MM.1S (cell line): ENCODE results near the gene PHF21A.

Source experiments
- DNase-seq: peaks from one replicate; pipeline ENCODE4 v3.0.0-alpha.2; 2015
- H2AFZ ChIP-seq: fragments of 300-600 bp; sonication (generic); 2 replicates; pipeline ENCODE4 v1.6.0; 2016; ENCODE audit warnings: antibody characterized with exemption, low read length
- H3F3A ChIP-seq: fragments of 300-600 bp; sonication (generic); 2 replicates; pipeline ENCODE4 v1.6.1; 2016; ENCODE audit warnings: mild to moderate bottlenecking, antibody characterized with exemption, low read length, moderate library complexity, mixed read lengths; ENCODE audit not compliant: insufficient read depth
- H3K27ac ChIP-seq: fragments of 300-600 bp; sonication (generic); 2 replicates; pipeline ENCODE4 v1.5.1; 2016; ENCODE audit warnings: mild to moderate bottlenecking, low read length
- H3K27me3 ChIP-seq: fragments of 300-600 bp; sonication (generic); replicated peaks from 2 replicates; pipeline ENCODE4 v1.6.0; 2016; ENCODE audit warnings: low read length; ENCODE audit not compliant: insufficient read depth
- H3K36me3 ChIP-seq: fragments of 300-600 bp; sonication (generic); replicated peaks from 2 replicates; pipeline ENCODE4 v1.6.1; 2016; ENCODE audit warnings: mild to moderate bottlenecking, low read length, mixed read lengths; ENCODE audit not compliant: insufficient read depth
- H3K4me1 ChIP-seq: fragments of 300-600 bp; sonication (generic); 2 replicates; pipeline ENCODE4 v1.6.1; 2016; ENCODE audit warnings: low read length, mixed read lengths
- H3K4me2 ChIP-seq: fragments of 300-600 bp; sonication (generic); 2 replicates; pipeline ENCODE4 v1.6.0; 2016; ENCODE audit warnings: low read depth, low read length
- H3K4me3 ChIP-seq: fragments of 300-600 bp; sonication (generic); 2 replicates; pipeline ENCODE4 v1.5.1; 2016; ENCODE audit warnings: low read length, mixed read lengths
- H3K79me2 ChIP-seq: fragments of 300-600 bp; sonication (generic); 2 replicates; pipeline ENCODE4 v1.6.1; 2016; ENCODE audit warnings: mixed run types, low read length, mixed read lengths
- H3K9ac ChIP-seq: fragments of 300-600 bp; sonication (generic); 2 replicates; pipeline ENCODE4 v1.6.1; 2016; ENCODE audit warnings: low read length, mixed read lengths
- H3K9me2 ChIP-seq: fragments of 300-600 bp; sonication (generic); replicated peaks from 2 replicates; pipeline ENCODE4 v1.6.1; 2016; ENCODE audit warnings: mild to moderate bottlenecking, low read length, mixed read lengths; ENCODE audit not compliant: insufficient read depth
- H3K9me3 ChIP-seq: fragments of 300-600 bp; sonication (generic); replicated peaks from 2 replicates; pipeline ENCODE4 v1.6.1; 2016; ENCODE audit warnings: mild to moderate bottlenecking, low read length, mixed read lengths; ENCODE audit not compliant: insufficient read depth
- H4K20me1 ChIP-seq: fragments of 300-600 bp; sonication (generic); 2 replicates; pipeline ENCODE4 v1.6.1; 2016; ENCODE audit warnings: mild to moderate bottlenecking, low read length, moderate library complexity, mixed read lengths; ENCODE audit not compliant: insufficient read depth
- EZH2 ChIP-seq: fragments of 300-600 bp; sonication (generic); optimal IDR thresholded peaks from 2 replicates; pipeline ENCODE3; 2017; ENCODE audit warnings: low read depth, mild to moderate bottlenecking, antibody characterized with exemption, low read length, mixed read lengths
- EZH2phosphoT487 ChIP-seq: fragments of 300-600 bp; sonication (generic); IDR thresholded peaks from 2 replicates; pipeline ENCODE4 v1.6.1; 2018; ENCODE audit warnings: antibody characterized with exemption, low read length
- TF ChIP-seq, protein P1 (sequence below): fragments of 300-600 bp; sonication (generic); IDR thresholded peaks from 2 replicates; pipeline ENCODE4 v1.5.1; 2016; ENCODE audit warnings: antibody characterized with exemption, low read length, mixed read lengths

The PHF21A gene

DNA sequence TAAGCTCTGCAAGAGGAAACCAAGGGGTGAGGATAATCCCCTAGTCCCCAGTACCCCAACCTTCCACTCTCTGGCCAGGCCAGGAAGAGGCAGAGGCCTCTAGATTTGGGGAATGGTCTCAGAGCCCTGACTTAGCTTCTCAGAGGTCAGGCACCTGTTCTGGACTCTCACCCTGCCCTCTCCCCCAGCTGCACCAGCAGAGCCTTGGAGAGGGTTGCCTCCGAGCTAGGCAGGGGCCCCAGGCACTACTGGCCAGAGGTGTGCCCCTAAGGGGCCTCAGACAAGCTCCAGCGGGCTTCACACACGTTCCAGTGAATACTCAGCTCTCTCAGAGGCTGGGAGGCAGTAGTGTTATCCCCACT lies 222.2 kb downstream of the PHF21A start:
- DNase-seq, result no peak
- H3K79me2 ChIP-seq, result no peaks in the 10 kb centered on the region
- no peaks in the 10 kb centered on the region for H3K9me3 ChIP-seq
- H3K36me3 ChIP-seq, result no peaks in the 10 kb centered on the region
- H3K27me3 ChIP-seq, result peaks cover 59% of the 10 kb centered on the region
- no peaks in the 10 kb centered on the region for H4K20me1 ChIP-seq
- TF ChIP-seq EZH2 (no peak), EZH2phosphoT487 (no peak)
- TF ChIP-seq, protein P1, sequence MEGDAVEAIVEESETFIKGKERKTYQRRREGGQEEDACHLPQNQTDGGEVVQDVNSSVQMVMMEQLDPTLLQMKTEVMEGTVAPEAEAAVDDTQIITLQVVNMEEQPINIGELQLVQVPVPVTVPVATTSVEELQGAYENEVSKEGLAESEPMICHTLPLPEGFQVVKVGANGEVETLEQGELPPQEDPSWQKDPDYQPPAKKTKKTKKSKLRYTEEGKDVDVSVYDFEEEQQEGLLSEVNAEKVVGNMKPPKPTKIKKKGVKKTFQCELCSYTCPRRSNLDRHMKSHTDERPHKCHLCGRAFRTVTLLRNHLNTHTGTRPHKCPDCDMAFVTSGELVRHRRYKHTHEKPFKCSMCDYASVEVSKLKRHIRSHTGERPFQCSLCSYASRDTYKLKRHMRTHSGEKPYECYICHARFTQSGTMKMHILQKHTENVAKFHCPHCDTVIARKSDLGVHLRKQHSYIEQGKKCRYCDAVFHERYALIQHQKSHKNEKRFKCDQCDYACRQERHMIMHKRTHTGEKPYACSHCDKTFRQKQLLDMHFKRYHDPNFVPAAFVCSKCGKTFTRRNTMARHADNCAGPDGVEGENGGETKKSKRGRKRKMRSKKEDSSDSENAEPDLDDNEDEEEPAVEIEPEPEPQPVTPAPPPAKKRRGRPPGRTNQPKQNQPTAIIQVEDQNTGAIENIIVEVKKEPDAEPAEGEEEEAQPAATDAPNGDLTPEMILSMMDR, result no peak
- no peak overlapping the region for H3K9ac ChIP-seq
- no peak overlapping the region for H3K4me3 ChIP-seq
- H3K4me1 ChIP-seq, result no peaks in the 10 kb centered on the region
- no peaks in the 10 kb centered on the region for H3F3A ChIP-seq
- no peaks in the 10 kb centered on the region for H3K9me2 ChIP-seq
- H2AFZ ChIP-seq, result no peak overlapping the region
- no peak overlapping the region for H3K4me2 ChIP-seq
- no peak overlapping the region for H3K27ac ChIP-seq

DNA sequence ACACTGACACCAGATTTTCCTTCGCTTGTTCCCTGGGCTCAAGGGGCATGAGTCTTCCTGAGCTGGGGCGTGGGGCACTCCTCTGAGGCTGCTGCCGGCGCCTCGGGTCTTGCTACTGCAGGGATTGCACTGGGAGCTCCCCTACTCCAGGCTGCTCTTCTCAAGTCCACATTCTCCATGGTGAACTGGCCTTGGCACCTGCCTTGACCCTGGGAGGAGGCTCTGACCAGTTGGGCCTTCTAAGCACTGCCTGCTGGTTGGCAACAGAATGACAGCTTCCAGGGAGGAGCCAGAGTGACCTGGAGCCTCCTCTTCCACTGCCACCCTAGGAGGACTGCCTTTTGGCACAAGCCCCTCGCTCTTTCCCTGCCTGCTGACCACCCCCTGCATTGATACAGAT lies 223.7 kb downstream of the PHF21A start:
- no peaks in the 10 kb centered on the region for H4K20me1 ChIP-seq
- no peak overlapping the region for H2AFZ ChIP-seq
- TF ChIP-seq, protein P1, result no peak
- no peak for TF ChIP-seq EZH2phosphoT487
- H3K4me2 ChIP-seq, result no peak overlapping the region
- no peak for DNase-seq
- H3K79me2 ChIP-seq, result no peaks in the 10 kb centered on the region
- H3K9me3 ChIP-seq, result no peaks in the 10 kb centered on the region
- no peaks in the 10 kb centered on the region for H3K9me2 ChIP-seq
- no peak overlapping the region for H3K27ac ChIP-seq
- no peak overlapping the region for H3K4me3 ChIP-seq
- H3K36me3 ChIP-seq, result no peaks in the 10 kb centered on the region
- H3K4me1 ChIP-seq, result no peaks in the 10 kb centered on the region
- H3K27me3 ChIP-seq, result peaks cover 54% of the 10 kb centered on the region
- no peaks in the 10 kb centered on the region for H3F3A ChIP-seq
- H3K9ac ChIP-seq, result no peak overlapping the region

DNA sequence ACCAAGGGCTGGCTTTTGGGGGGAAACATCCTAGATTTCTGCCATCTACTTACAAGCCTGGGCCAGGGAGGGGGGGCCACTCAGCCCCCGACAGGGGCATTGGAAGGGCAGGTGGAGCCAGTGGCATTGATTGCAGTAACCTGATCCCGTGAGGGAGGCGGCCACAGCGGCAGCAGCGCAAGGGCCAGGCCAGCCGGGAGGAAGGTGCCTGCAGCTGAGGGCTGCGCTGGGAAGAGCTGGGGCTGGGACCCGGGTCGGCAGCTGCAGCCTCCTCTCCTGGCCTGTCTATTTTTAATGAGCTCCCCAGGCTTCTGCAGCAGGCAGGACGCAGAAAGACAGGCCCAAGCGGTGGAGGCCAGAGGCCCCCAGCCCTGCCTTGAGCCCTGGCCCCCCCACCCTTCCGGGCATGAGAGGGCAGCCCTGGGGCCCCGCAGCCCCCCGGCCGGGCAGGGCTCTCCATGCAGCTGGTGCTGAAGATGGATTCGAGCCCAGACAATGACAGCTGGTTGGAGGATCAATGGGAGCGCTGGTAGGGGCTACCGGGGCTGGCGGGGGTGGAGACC lies 224.8 kb downstream of the PHF21A start:
- no peaks in the 10 kb centered on the region for H3K9me3 ChIP-seq
- no peaks in the 10 kb centered on the region for H3K4me1 ChIP-seq
- no peaks in the 10 kb centered on the region for H4K20me1 ChIP-seq
- H3K27ac ChIP-seq, result no peak overlapping the region
- H3K79me2 ChIP-seq, result no peaks in the 10 kb centered on the region
- no peaks in the 10 kb centered on the region for H3K36me3 ChIP-seq
- no peaks in the 10 kb centered on the region for H3K9me2 ChIP-seq
- H3K4me3 ChIP-seq, result no peak overlapping the region
- no peaks in the 10 kb centered on the region for H3F3A ChIP-seq
- DNase-seq, result no peak
- no peak overlapping the region for H2AFZ ChIP-seq
- H3K27me3 ChIP-seq, result peaks cover 45% of the 10 kb centered on the region
- TF ChIP-seq EZH2phosphoT487, result no peak
- TF ChIP-seq, protein P1, result no peak
- no peak for TF ChIP-seq EZH2
- H3K4me2 ChIP-seq, result no peak overlapping the region
- no peak overlapping the region for H3K9ac ChIP-seq
